ENCODE results near the gene PEX5L.

- TF ChIP-seq FOXA1 (IDR thresholded peaks at IDR 0.05) (no peak), SP1 (IDR thresholded peaks at IDR 0.05) (no peak), FOXM1 (IDR thresholded peaks at IDR 0.05; ENCODE audit: borderline replicate concordance) (no peak), FOXK2 (IDR thresholded peaks at IDR 0.05) (no peak), HDGF (IDR thresholded peaks at IDR 0.05; ENCODE audit: borderline replicate concordance) (no peak), ARNT (IDR thresholded peaks at IDR 0.05) (no peak), SUZ12 (IDR thresholded peaks at IDR 0.05) (no peak), BHLHE40 (IDR thresholded peaks at IDR 0.05; ENCODE audit: borderline replicate concordance) (no peak), LEF1 (IDR thresholded peaks at IDR 0.05; ENCODE audit: borderline replicate concordance) (no peak), L3MBTL2 (conservative IDR thresholded peaks at IDR 0.05) (no peak), CTBP1 (IDR thresholded peaks at IDR 0.05; ENCODE audit: borderline replicate concordance) (no peak)
- TF ChIP-seq, protein P1, sequence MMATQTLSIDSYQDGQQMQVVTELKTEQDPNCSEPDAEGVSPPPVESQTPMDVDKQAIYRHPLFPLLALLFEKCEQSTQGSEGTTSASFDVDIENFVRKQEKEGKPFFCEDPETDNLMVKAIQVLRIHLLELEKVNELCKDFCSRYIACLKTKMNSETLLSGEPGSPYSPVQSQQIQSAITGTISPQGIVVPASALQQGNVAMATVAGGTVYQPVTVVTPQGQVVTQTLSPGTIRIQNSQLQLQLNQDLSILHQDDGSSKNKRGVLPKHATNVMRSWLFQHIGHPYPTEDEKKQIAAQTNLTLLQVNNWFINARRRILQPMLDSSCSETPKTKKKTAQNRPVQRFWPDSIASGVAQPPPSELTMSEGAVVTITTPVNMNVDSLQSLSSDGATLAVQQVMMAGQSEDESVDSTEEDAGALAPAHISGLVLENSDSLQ (IDR thresholded peaks at IDR 0.05): no peak
Observed at GRCh38 chr3:179971280-179971679, 65.5 kb downstream of the PEX5L start.

Data from HEK293T (cell line).